Neuronal stem cell (in vitro differentiated cells): ENCODE results near the gene TTC13.

Experiments
- DNase-seq: peaks from one replicate; pipeline ENCODE4 v3.0.0-alpha.2; 2013; ENCODE audit warnings: low spot score
- H2AFZ ChIP-seq: one replicate; pipeline ENCODE4 v1.6.1; 2013; ENCODE audit warnings: mild to moderate bottlenecking, low read length, inconsistent platforms
- H2AK5ac ChIP-seq: 2 replicates; pipeline ENCODE4 v1.6.1; 2013; ENCODE audit warnings: low read depth, mild to moderate bottlenecking, inconsistent platforms, low read length, moderate library complexity, mixed read lengths
- H2BK120ac ChIP-seq: 2 replicates; pipeline ENCODE4 v1.6.1; 2013; ENCODE audit warnings: low read depth, mild to moderate bottlenecking, inconsistent platforms, low read length, moderate library complexity, mixed read lengths
- H2BK12ac ChIP-seq: one replicate; pipeline ENCODE4 v1.6.1; 2013; ENCODE audit warnings: low read length, inconsistent platforms
- H2BK15ac ChIP-seq: 2 replicates; pipeline ENCODE4 v1.6.1; 2013; ENCODE audit warnings: mild to moderate bottlenecking, low read length, inconsistent platforms, mixed read lengths
- H2BK5ac ChIP-seq: one replicate; pipeline ENCODE4 v1.6.1; 2013; ENCODE audit warnings: inconsistent platforms, mild to moderate bottlenecking, low read length, moderate library complexity
- H3K14ac ChIP-seq: one replicate; pipeline ENCODE4 v1.6.1; 2013; ENCODE audit warnings: low read length, inconsistent platforms
- H3K18ac ChIP-seq: 2 replicates; pipeline ENCODE4 v1.6.1; 2013; ENCODE audit warnings: low read length, inconsistent platforms
- H3K23ac ChIP-seq: 2 replicates; pipeline ENCODE4 v1.6.1; 2013; ENCODE audit warnings: low read depth, mild to moderate bottlenecking, mixed read lengths, low read length, inconsistent platforms; ENCODE audit not compliant: poor library complexity
- H3K27ac ChIP-seq: replicated peaks from 3 replicates; pipeline ENCODE4 v1.5.1; 2013; ENCODE audit warnings: low read length, inconsistent platforms
- H3K27me3 ChIP-seq, 3 experiments: 2 replicates each; pipeline ENCODE4 v1.6.1; 2013; ENCODE audit warnings: low read length in 3 of 3, mild to moderate bottlenecking in 2 of 3, inconsistent platforms in 1 of 3, low read depth in 1 of 3, mixed read lengths in 1 of 3, moderate library complexity in 1 of 3; ENCODE audit not compliant: control insufficient read depth in 3 of 3, insufficient read depth in 3 of 3
- H3K36me3 ChIP-seq, 2 donors: replicated peaks in 1 of 2; 2 replicates each; pipeline ENCODE4 v1.6.1; 2013; ENCODE audit warnings: low read length in 2 of 2; ENCODE audit not compliant: control insufficient read depth in 2 of 2, insufficient read depth in 2 of 2
- H3K4ac ChIP-seq: 2 replicates; pipeline ENCODE4 v1.6.1; 2013; ENCODE audit warnings: inconsistent platforms, mild to moderate bottlenecking, low read length, moderate library complexity
- H3K4me1 ChIP-seq, 2 donors: 1 replicate in 1 of 2; 2 replicates in 1 of 2; pipeline ENCODE4 v1.6.1; 2013; ENCODE audit warnings: low read length in 2 of 2, low read depth in 1 of 2; ENCODE audit not compliant: control insufficient read depth in 2 of 2, insufficient read depth in 1 of 2
- H3K4me2 ChIP-seq: one replicate; pipeline ENCODE4 v1.6.1; 2013; ENCODE audit warnings: mild to moderate bottlenecking, low read length, inconsistent platforms; ENCODE audit not compliant: insufficient read depth, poor library complexity, severe bottlenecking
- H3K4me3 ChIP-seq, 2 donors: 2 replicates each; pipeline ENCODE4 v1.5.1; 2013; ENCODE audit warnings: low read length in 2 of 2, mild to moderate bottlenecking in 2 of 2, inconsistent platforms in 1 of 2, moderate library complexity in 1 of 2
- H3K79me1 ChIP-seq: one replicate; pipeline ENCODE4 v1.6.1; 2013; ENCODE audit warnings: low read depth, mild to moderate bottlenecking, inconsistent platforms, low read length, moderate library complexity
- H3K9ac ChIP-seq: one replicate; pipeline ENCODE4 v1.6.1; 2013; ENCODE audit warnings: mild to moderate bottlenecking, low read depth, low read length, inconsistent platforms; ENCODE audit not compliant: poor library complexity
- H3K9me3 ChIP-seq, 2 donors: replicated peaks in 1 of 2; 2 replicates each; pipeline versions ENCODE3 to v1.6.1; 2013; ENCODE audit warnings: low read length in 2 of 2, mild to moderate bottlenecking in 2 of 2, inconsistent platforms in 1 of 2, low read depth in 1 of 2, mixed read lengths in 1 of 2, moderate library complexity in 1 of 2; ENCODE audit not compliant: control insufficient read depth in 2 of 2, insufficient read depth in 1 of 2
- H4K8ac ChIP-seq: one replicate; pipeline ENCODE4 v1.6.1; 2013; ENCODE audit warnings: low read depth, mild to moderate bottlenecking, inconsistent platforms, low read length, moderate library complexity
- H4K91ac ChIP-seq: one replicate; pipeline ENCODE4 v1.6.1; 2013; ENCODE audit warnings: low read length, low read depth, mild to moderate bottlenecking, inconsistent platforms; ENCODE audit not compliant: poor library complexity
- WGBS, 2 donors: extraction: QIAGEN DNeasy Blood & Tissue Kit; methylation state at CpG; one replicate each; pipeline ENCODE4 v1.1.7; 2013; ENCODE audit warnings: missing lambda C conversion rate in 2 of 2, mixed read lengths in 1 of 2; ENCODE audit not compliant: insufficient read length in 2 of 2, insufficient replicate concordance in 1 of 2; ENCODE audit errors: extremely low coverage in 2 of 2; 5-methylcytosine and 5-hydroxymethylcytosine counted together

Gene TTC13

GRCh38 chr1:230958370-230958769 lies 20.3 kb downstream of the TTC13 start:
- WGBS, 2 donors, result no CpG with 5 or more reads among the region's 4 CpGs
- H3K36me3 ChIP-seq, result peaks cover 2 to 19% of the 10 kb centered on the region in 2 donors
- no peak overlapping the region for H3K23ac ChIP-seq
- no peak overlapping the region for H2AFZ ChIP-seq
- no peak for DNase-seq
- no peak overlapping the region for H2BK15ac ChIP-seq
- no peak overlapping the region for H3K4me3 ChIP-seq
- H3K4me1 ChIP-seq, result no peaks in the 10 kb centered on the region
- no peak overlapping the region for H2BK120ac ChIP-seq
- H3K27ac ChIP-seq, result no peak overlapping the region
- no peak overlapping the region for H4K91ac ChIP-seq
- no peak overlapping the region for H2AK5ac ChIP-seq
- H3K79me1 ChIP-seq, result no peaks in the 10 kb centered on the region
- H3K9ac ChIP-seq, result no peak overlapping the region
- H3K18ac ChIP-seq, result no peak overlapping the region
- H3K4me2 ChIP-seq, result no peak overlapping the region
- no peak overlapping the region for H2BK5ac ChIP-seq
- H3K9me3 ChIP-seq, result no peaks in the 10 kb centered on the region
- no peak overlapping the region for H3K14ac ChIP-seq
- H3K4ac ChIP-seq, result no peak overlapping the region
- no peak overlapping the region for H4K8ac ChIP-seq
- H2BK12ac ChIP-seq, result no peak overlapping the region
- H3K27me3 ChIP-seq, result no peaks in the 10 kb centered on the region

- H3K36me3 ChIP-seq, result peaks cover 2 to 26% of the 10 kb centered on the region in 2 donors
- no peak overlapping the region for H3K14ac ChIP-seq
- H2BK15ac ChIP-seq, result no peak overlapping the region
- H2BK120ac ChIP-seq, result no peak overlapping the region
- H2AFZ ChIP-seq, result no peak overlapping the region
- H3K4ac ChIP-seq, result no peak overlapping the region
- no peak overlapping the region for H3K4me3 ChIP-seq
- H3K18ac ChIP-seq, result no peak overlapping the region
- no peaks in the 10 kb centered on the region for H3K27me3 ChIP-seq
- no peak overlapping the region for H2AK5ac ChIP-seq
- no peaks in the 10 kb centered on the region for H3K79me1 ChIP-seq
- no peak overlapping the region for H3K9ac ChIP-seq
- no peak overlapping the region for H3K23ac ChIP-seq
- H2BK5ac ChIP-seq, result no peak overlapping the region
- no peak overlapping the region for H3K27ac ChIP-seq
- no peak overlapping the region for H4K91ac ChIP-seq
- no peaks in the 10 kb centered on the region for H3K4me1 ChIP-seq
- no CpG with 5 or more reads among the region's 4 CpGs for WGBS, 2 donors
- no peak overlapping the region for H4K8ac ChIP-seq
- H3K9me3 ChIP-seq, result no peaks in the 10 kb centered on the region
- H2BK12ac ChIP-seq, result no peak overlapping the region
- no peak for DNase-seq
- no peak overlapping the region for H3K4me2 ChIP-seq
Measured at GRCh38 chr1:230957580-230957989, 21.1 kb downstream of the TTC13 start.

GRCh38 chr1:230950404-230950803 lies 28.3 kb downstream of the TTC13 start:
- no peak overlapping the region for H2BK120ac ChIP-seq
- H3K9me3 ChIP-seq, result no peaks in the 10 kb centered on the region
- H3K9ac ChIP-seq, result no peak overlapping the region
- no peaks in the 10 kb centered on the region for H3K27me3 ChIP-seq
- H3K4ac ChIP-seq, result no peak overlapping the region
- H2AFZ ChIP-seq, result no peak overlapping the region
- no peak overlapping the region for H3K4me2 ChIP-seq
- H4K91ac ChIP-seq, result no peak overlapping the region
- no peak overlapping the region for H2BK5ac ChIP-seq
- no peak overlapping the region for H4K8ac ChIP-seq
- WGBS, 2 donors, result no CpG with 5 or more reads among the region's 3 CpGs
- no peak overlapping the region for H3K14ac ChIP-seq
- H3K23ac ChIP-seq, result no peak overlapping the region
- no peak overlapping the region for H2BK15ac ChIP-seq
- H3K18ac ChIP-seq, result no peak overlapping the region
- H2AK5ac ChIP-seq, result no peak overlapping the region
- no peak overlapping the region for H2BK12ac ChIP-seq
- DNase-seq, result no peak
- no peaks in the 10 kb centered on the region for H3K4me1 ChIP-seq
- no peak overlapping the region for H3K27ac ChIP-seq
- H3K36me3 ChIP-seq, result peaks cover 0 to 26% of the 10 kb centered on the region in 2 donors
- H3K79me1 ChIP-seq, result peaks cover 3% of the 10 kb centered on the region
- H3K4me3 ChIP-seq, result no peak overlapping the region

GRCh38 chr1:230948903-230949302 lies 29.8 kb downstream of the TTC13 start:
- H2AFZ ChIP-seq, result no peak overlapping the region
- no peak overlapping the region for H3K18ac ChIP-seq
- DNase-seq, result no peak
- H3K9me3 ChIP-seq, result no peaks in the 10 kb centered on the region
- H3K79me1 ChIP-seq, result peaks cover 3% of the 10 kb centered on the region
- H2BK120ac ChIP-seq, result no peak overlapping the region
- H2AK5ac ChIP-seq, result no peak overlapping the region
- no peak overlapping the region for H3K4ac ChIP-seq
- no peak overlapping the region for H3K9ac ChIP-seq
- H2BK5ac ChIP-seq, result no peak overlapping the region
- no peak overlapping the region for H2BK12ac ChIP-seq
- no peak overlapping the region for H3K23ac ChIP-seq
- no peak overlapping the region for H3K4me2 ChIP-seq
- WGBS, 2 donors, result no CpG with 5 or more reads among the region's 3 CpGs
- H3K14ac ChIP-seq, result no peak overlapping the region
- H3K4me3 ChIP-seq, result no peak overlapping the region
- H4K8ac ChIP-seq, result no peak overlapping the region
- H3K36me3 ChIP-seq, result peaks cover 0 to 30% of the 10 kb centered on the region in 2 donors
- no peak overlapping the region for H2BK15ac ChIP-seq
- H3K27ac ChIP-seq, result no peak overlapping the region
- no peaks in the 10 kb centered on the region for H3K4me1 ChIP-seq
- H4K91ac ChIP-seq, result no peak overlapping the region
- H3K27me3 ChIP-seq, result no peaks in the 10 kb centered on the region
